ENCODE data around the gene B9D1.

Gene B9D1

DNA sequence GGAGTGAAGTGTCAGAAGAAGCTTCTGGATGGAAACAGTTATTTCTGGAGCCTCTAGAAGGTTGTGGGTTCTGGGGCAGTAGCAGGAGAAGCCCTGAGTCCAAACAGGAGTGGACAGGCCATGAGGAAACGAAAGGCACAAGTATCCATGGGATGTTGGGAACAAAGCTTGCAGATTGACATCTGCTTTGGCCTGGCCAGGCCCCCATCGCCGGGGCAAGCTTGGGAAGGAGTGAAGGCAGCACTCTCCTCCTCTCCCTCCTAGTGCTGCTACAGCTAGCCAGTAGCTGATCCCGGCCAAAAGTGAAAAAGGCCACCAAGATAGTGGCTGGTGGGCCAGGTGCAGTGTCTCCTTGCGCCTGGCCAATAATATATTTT lies 40.4 kb downstream of the B9D1 start:
- no peaks in the 10 kb centered on the region for H3K36me3 Mint-ChIP-seq (ENCODE audit: low read depth)
- no peak overlapping the region for H3K27ac Mint-ChIP-seq
- H3K27me3 Mint-ChIP-seq = peaks cover 5% of the 10 kb centered on the region
- H3K9me3 Mint-ChIP-seq = peaks cover 16% of the 10 kb centered on the region
- ATAC-seq (no peak), DNase-seq (no peak)
- H3K4me1 Mint-ChIP-seq = no peaks in the 10 kb centered on the region
- H3K4me3 Mint-ChIP-seq = no peak overlapping the region

DNA sequence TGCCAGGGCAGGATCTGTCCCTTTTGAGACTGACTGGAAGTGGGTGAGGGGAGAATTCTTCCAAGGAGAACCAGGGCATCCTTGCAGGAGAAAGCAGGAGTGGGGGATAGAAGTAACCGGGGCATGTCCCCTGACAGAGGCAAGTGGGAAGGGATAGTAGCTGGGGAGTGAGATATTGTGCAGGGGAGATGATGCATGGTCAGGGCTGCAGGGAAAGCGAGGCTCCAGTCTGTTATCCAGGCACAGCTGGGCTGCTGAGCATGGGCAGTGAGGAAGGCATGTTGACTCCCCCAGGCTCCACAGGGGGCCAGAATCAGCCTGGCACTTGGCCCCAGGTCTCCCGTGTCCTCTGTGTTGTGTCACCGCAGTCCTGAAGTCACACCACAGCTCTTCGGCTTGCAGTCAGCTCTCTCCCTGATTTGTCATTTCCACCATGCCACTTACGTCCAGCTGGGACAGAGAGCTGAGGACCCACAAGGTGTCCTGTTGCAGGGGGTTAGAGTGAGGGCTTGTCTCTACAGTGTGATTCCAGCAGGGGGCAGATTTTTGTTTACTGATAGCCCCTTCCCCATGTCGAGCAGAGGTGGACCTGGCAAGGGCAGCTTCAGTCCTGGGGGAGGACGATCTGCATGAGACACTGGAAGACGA lies 40.9 kb downstream of the B9D1 start:
- Mint-ChIP-seq H3K9me3 (peaks cover 16% of the 10 kb centered on the region), H3K27me3 (peaks cover 5% of the 10 kb centered on the region), H3K4me3 (no peak overlapping the region), H3K27ac (no peak overlapping the region), H3K4me1 (no peaks in the 10 kb centered on the region), H3K36me3 (ENCODE audit: low read depth) (no peaks in the 10 kb centered on the region)
- DNase-seq = no peak
- ATAC-seq = no peak

DNA sequence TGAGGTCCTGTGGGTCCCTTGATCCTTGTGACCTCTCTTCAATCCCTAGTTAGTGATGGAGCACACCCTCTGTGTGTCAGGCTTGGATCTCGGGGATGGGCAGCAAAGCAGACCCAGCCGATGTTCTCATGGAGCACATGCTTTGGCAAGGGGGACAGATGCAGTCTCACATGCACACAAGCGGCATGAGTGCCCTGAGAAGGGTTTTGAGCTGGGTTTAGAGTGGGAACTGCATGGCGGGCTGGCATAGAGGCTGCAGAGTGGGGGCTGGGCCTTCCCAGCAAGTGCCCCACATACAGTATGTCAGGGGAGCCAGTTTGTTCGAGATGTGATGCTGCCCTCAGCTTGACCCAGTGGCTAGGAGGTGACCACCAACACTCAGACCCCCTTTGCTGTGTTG lies 41.6 kb downstream of the B9D1 start:
- H3K4me1 Mint-ChIP-seq = no peaks in the 10 kb centered on the region
- H3K9me3 Mint-ChIP-seq = peaks cover 12% of the 10 kb centered on the region
- H3K4me3 Mint-ChIP-seq = no peak overlapping the region
- H3K27me3 Mint-ChIP-seq = peaks cover 3% of the 10 kb centered on the region
- H3K27ac Mint-ChIP-seq = no peak overlapping the region
- DNase-seq = no peak
- no peak for ATAC-seq
- no peaks in the 10 kb centered on the region for H3K36me3 Mint-ChIP-seq (ENCODE audit: low read depth)

DNA sequence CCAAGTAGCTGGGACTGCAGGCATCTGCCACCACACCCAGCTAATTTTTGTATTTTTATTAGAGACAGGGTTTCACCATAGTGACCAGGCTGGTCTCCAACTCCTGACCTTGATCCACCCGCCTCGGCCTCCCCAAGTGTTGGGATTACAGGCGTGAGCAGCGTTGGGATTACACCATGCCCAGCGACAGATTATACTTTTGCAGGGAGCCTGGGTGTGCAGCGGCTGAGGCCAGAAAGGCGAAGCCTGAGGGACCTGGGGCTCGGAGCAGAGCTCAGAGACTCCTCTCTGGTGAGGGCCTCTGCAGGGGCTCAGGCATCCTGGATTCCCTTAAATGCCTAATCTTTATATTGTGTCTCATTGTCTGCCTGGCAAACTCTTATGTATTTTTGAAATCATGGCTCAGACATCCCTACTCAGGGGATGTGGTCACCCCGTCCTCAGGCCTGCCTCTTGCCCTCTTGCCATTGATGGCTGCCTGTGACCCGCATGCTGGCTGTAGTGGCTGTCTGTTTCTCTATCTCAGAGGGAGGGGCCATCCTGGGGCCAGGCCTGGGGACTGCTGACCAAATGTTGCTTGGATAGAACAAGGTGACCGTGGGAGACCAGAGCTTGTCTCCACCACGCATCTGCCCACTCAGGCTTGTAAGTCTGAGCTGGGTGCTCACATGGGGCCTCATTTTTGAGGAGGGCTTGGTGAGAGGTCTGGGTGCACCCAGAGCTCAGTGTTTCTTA lies 42.6 kb downstream of the B9D1 start:
- no peak for ATAC-seq
- Mint-ChIP-seq H3K9me3 (peaks cover 4% of the 10 kb centered on the region), H3K4me3 (no peak overlapping the region), H3K27me3 (peaks cover 5% of the 10 kb centered on the region), H3K27ac (no peak overlapping the region), H3K4me1 (no peaks in the 10 kb centered on the region), H3K36me3 (ENCODE audit: low read depth) (no peaks in the 10 kb centered on the region)
- no peak for DNase-seq

DNA sequence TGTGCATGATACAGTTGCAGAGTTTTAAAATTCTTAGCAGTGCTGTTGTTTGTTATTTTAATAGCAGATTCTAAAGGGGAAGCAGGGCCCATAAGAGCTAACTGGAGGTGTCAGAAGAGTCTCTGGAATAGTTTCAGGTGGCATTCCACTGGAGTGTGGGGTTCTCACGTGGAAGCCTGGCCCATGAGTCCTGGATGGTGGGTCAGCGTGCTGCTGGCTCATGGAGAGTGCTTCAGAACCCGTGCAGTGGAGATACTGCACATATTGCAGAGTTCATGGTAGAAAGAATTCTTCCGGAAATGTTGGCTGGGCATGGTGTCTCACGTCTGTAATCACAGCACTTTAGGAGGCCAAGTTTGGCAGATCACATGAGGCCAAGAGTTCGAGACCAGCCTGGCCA lies 43.9 kb downstream of the B9D1 start:
- no peak for ATAC-seq
- DNase-seq = no peak
- Mint-ChIP-seq H3K9me3 (no peaks in the 10 kb centered on the region), H3K4me3 (no peak overlapping the region), H3K27ac (no peak overlapping the region), H3K27me3 (peaks cover 10% of the 10 kb centered on the region), H3K4me1 (no peaks in the 10 kb centered on the region), H3K36me3 (ENCODE audit: low read depth) (peaks cover 2% of the 10 kb centered on the region)

DNA sequence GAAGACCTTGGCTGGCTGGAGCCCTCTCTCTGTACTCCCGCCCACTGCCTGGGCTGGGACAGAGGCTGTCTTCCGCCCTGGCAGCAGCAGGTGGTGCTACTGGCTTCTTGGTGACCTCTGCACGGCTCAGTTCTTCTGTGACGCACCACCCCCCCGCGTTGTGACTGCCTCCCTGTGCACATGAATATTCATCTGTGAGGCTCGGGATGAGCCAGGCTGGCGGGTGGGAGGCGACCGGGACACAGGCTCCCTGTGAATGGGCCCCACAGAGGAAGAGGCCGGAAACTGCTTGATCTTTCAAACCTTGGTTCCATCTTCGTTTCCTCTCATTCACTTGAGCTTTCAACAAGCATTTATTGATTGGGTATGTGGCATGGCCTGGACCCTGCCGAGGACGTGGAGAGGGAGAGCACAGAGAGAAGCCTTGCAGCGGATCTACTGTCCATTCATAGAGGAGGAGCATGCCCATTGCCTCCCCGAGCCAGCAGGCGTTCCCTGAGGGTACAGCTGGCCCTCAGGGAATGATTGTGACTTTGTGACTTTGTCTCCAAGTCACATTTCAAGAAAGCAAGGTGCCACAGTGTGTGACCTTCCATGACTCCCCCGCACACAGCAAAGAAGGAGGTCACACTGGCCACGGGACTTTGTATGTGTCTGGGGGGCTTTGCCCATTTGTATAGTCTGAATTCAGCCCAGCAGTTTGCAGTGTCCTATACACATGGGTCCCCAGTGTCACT lies 45.0 kb downstream of the B9D1 start:
- Mint-ChIP-seq H3K9me3 (no peaks in the 10 kb centered on the region), H3K27ac (no peak overlapping the region), H3K27me3 (peaks cover 10% of the 10 kb centered on the region), H3K4me1 (no peaks in the 10 kb centered on the region), H3K4me3 (no peak overlapping the region), H3K36me3 (ENCODE audit: low read depth) (peaks cover 2% of the 10 kb centered on the region)
- no peak for ATAC-seq
- no peak for DNase-seq

DNA sequence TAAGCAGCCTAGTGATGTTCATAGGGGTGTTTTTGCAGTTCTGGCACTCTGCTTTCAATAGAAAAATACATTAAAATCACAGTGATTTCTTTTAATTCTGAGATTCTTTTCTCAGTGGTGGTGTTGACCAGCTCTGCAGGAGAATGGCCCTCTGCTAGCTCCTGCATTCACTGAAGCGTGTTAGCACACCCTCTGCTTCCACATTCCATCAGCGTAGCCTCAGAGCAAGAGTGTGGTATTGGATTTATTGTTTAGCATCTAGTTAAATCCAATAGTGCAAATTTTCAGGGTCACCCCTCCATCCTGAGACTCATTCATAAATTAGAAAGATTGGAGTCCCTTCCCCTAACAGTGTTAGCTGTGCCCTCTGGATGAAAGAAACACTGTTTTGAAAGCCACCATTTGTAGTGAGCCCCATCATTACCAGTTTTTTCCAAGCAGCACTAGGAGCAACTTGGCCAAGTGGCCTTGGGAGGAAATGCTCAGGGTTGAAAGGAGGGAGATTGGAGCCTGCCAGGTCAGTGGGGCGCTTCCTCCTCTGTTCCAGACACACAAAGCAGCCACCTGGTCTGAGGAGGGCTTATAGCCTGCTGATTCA lies 45.7 kb downstream of the B9D1 start:
- Mint-ChIP-seq H3K36me3 (ENCODE audit: low read depth) (peaks cover 2% of the 10 kb centered on the region), H3K4me1 (no peaks in the 10 kb centered on the region), H3K9me3 (no peaks in the 10 kb centered on the region), H3K4me3 (no peak overlapping the region), H3K27ac (no peak overlapping the region), H3K27me3 (peaks cover 10% of the 10 kb centered on the region)
- ATAC-seq (no peak), DNase-seq (no peak)

DNA sequence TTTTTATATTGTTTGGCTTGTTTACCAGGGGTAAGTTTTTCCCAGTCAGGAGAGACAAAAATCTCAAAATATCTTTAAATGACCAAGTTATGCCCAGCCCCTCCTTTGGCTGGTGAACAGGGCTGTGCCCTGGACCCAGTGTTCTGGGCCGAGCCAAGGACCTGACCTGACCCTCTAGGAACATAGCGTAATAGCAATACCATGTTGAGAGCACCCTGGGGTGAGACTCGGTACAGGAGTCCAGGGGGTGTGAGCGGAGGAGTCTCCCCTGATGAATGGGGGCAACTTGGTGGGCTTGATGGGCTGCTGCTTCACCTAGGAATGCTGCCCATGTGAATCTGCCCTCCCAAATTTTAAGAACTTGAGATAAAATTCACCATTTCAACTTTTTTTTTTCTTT lies 47.4 kb downstream of the B9D1 start:
- H3K27me3 Mint-ChIP-seq = peaks cover 13% of the 10 kb centered on the region
- H3K36me3 Mint-ChIP-seq (ENCODE audit: low read depth) = peaks cover 2% of the 10 kb centered on the region
- DNase-seq = no peak
- H3K4me3 Mint-ChIP-seq = no peak overlapping the region
- no peaks in the 10 kb centered on the region for H3K4me1 Mint-ChIP-seq
- H3K27ac Mint-ChIP-seq = no peak overlapping the region
- no peaks in the 10 kb centered on the region for H3K9me3 Mint-ChIP-seq
- no peak for ATAC-seq

DNA sequence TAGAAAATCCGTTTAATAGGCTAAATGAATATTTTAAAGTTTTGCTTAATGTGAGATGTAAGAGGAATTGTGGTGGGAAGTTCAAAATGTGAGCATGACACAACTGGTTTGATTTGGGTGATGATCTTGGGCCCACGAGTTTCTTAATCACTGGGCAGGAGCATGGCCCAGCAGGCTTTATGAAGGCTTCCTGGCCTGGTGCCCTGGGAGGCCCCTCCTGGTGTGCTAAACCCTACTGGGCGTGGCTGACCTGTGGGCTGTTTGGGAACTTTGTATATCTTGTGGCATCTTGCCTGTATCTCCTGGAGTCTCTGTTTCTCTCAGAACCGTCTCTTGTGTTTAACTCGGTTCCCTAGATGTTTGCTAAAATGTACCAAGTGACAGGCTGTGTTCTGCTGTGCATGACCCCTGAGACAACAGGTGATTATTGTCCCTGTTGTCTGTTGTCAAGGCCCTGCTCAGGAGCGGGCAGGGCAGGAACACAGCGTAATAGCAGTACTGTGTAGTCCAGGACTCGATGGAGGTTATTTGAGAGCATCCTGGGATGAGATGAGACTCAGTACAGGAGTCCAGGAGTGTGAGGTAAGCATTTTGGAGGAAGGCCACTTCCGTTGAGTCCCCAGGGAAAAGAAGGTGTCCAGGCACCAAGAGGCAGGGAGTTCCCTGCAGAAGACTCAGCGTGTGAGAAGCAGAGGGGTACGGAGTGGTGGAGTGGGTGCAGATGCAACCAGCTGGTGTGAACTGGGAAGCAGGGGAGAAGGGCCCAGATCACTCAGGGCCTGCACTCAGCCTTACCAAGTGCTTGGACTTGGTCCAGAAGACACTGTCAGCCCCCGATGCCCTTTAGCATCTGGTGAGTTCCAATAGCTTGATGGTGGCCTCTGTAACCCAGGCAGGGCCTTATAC lies 48.5 kb downstream of the B9D1 start:
- no peaks in the 10 kb centered on the region for H3K9me3 Mint-ChIP-seq
- DNase-seq (no peak), ATAC-seq (no peak)
- H3K4me1 Mint-ChIP-seq = no peaks in the 10 kb centered on the region
- H3K4me3 Mint-ChIP-seq = no peak overlapping the region
- peaks cover 21% of the 10 kb centered on the region for H3K27me3 Mint-ChIP-seq
- H3K36me3 Mint-ChIP-seq (ENCODE audit: low read depth) = peaks cover 2% of the 10 kb centered on the region
- H3K27ac Mint-ChIP-seq = no peak overlapping the region

DNA sequence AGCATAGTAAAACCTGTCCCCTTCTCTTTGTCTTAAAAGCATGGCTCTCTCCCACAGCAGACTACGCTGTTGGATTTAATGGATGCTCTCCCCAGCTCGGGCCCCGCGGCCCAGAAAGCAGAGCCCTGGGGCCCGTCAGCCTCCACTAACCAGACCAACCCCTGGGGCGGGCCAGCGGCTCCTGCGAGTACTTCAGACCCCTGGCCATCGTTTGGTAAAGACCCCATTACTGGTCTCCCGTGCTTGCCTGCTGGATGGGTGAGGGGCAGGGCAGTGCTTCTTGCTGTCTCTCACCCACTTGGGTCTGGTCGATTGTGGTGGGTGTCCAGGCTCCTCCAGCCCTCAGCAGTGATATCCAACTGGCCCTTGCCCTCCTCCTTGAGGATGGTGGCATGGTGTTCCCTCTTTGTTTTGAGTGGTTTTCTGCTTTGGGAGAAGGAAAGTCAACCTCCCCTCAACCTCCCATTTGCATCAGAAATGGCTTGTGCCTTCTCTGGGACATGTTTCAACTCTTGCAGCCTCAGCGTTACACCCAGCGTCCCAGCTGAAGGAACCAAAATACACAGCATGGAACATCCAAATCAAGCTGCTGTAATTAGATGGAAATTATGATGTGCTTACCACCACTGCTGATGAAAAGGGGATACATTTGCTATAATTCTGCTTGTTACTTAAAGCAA lies 49.3 kb downstream of the B9D1 start:
- H3K27me3 Mint-ChIP-seq = peaks cover 29% of the 10 kb centered on the region
- no peak overlapping the region for H3K4me3 Mint-ChIP-seq
- DNase-seq = no peak
- ATAC-seq = no peak
- H3K4me1 Mint-ChIP-seq = peaks cover 1% of the 10 kb centered on the region
- H3K36me3 Mint-ChIP-seq (ENCODE audit: low read depth) = peaks cover 2% of the 10 kb centered on the region
- H3K27ac Mint-ChIP-seq = no peak overlapping the region
- no peaks in the 10 kb centered on the region for H3K9me3 Mint-ChIP-seq

DNA sequence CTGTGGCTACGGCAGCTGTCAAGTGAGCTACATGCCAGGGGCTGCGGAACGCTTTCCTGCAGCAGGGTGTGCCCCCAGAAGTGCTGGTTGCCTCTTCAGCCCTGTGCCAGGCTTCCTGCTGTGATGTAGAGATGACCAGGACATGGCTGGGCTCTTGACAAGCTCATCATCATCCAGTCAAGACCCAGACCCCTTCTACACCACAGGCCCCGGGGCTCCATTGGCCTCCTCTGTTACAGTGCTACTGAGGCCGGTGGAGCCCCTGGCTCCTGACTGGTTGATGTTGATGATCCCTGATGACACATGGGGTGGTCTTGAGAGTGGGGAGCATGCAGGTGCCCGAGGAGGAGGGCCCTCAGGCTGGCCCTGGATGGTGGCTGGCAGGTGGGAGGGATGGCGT lies 50.1 kb downstream of the B9D1 start:
- ATAC-seq (no peak), DNase-seq (no peak)
- Mint-ChIP-seq H3K4me1 (peaks cover 5% of the 10 kb centered on the region), H3K9me3 (no peaks in the 10 kb centered on the region), H3K4me3 (no peak overlapping the region), H3K27me3 (peaks cover 34% of the 10 kb centered on the region), H3K36me3 (ENCODE audit: low read depth) (peaks cover 2% of the 10 kb centered on the region), H3K27ac (no peak overlapping the region)

DNA sequence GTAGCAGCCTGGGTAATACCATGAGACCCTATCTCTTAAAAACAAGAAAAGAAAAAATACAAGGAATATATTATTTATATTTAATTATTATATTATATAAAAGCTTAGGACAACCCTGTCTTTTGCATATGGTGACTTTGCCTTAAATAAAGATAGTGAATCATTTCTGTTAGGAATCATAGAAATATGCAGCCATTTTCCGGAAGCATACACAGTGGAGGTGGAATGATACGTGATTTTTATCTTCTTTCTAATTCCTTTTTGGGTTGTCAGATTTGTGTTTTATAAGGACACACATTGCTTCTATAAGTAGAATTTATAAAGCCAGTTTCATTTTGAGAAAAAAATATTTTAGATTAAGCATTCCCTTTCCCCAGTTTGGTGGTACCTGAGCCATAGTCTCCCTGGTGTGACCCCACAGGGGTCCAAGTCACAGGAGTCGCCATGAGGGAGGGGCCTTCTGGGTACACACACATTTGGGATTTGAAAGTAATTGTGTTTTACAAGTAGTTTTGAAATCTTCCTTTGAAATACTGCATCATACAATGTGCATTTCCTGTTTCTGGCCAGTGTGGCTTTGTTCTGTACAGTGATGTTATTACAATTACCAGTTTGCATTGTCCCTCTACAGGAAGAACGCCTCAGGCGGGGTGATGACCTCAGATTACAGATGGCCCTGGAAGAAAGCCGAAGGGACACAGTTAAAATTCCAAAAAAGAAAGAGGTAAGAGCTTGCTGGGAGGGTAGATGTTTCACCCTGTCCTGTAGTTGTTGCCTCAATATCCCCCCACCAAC lies 50.9 kb downstream of the B9D1 start:
- Mint-ChIP-seq H3K4me3 (no peak overlapping the region), H3K9me3 (no peaks in the 10 kb centered on the region), H3K27me3 (peaks cover 39% of the 10 kb centered on the region), H3K27ac (no peak overlapping the region), H3K36me3 (ENCODE audit: low read depth) (peaks cover 2% of the 10 kb centered on the region), H3K4me1 (peaks cover 9% of the 10 kb centered on the region)
- DNase-seq (no peak), ATAC-seq (no peak)

DNA sequence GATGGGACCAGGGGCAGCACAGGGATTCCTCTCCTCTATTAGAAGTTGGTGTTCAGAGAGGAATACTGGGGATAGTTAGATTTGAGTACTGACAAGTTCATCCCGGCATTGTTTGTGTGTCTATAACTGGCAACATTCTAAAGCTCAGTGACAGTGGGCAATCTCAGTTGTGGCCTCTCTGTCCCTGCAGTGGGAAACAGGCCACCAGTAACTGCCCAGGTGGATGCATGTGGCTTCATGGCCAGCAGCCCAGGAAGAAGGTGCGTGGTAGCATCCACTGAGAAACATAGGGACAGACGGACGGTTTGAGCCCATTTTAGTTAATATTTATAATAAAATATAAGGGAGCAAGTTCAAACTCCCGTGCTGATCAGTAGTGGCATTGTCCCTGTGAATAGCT lies 51.5 kb downstream of the B9D1 start:
- no peak for DNase-seq
- Mint-ChIP-seq H3K27me3 (peaks cover 44% of the 10 kb centered on the region), H3K36me3 (ENCODE audit: low read depth) (peaks cover 2% of the 10 kb centered on the region), H3K4me3 (no peak overlapping the region), H3K27ac (no peak overlapping the region), H3K4me1 (peaks cover 15% of the 10 kb centered on the region), H3K9me3 (no peaks in the 10 kb centered on the region)
- ATAC-seq = no peak
